Mucosa of stomach (tissue), 1 donor: ENCODE results near the gene PPP1R12B.
"Not testable (repeated sequence)": the region's sequence is repeated elsewhere in the genome, so short reads cannot be mapped to it uniquely, and the experiment has no call there.

Source experiments
- H3K27me3 ChIP-seq: one replicate; pipeline ENCODE4 v1.7.0; 2013; ENCODE audit warnings: mild to moderate bottlenecking, low read length; ENCODE audit not compliant: control insufficient read depth, insufficient read depth
- H3K36me3 ChIP-seq: one replicate; pipeline ENCODE4 v1.7.0; 2013; ENCODE audit warnings: low read length; ENCODE audit not compliant: control insufficient read depth, insufficient read depth
- H3K4me1 ChIP-seq: one replicate; pipeline ENCODE4 v1.7.0; 2013; ENCODE audit warnings: mild to moderate bottlenecking, low read length; ENCODE audit not compliant: control insufficient read depth, insufficient read depth
- H3K4me3 ChIP-seq: one replicate; pipeline ENCODE4 v1.7.0; 2013; ENCODE audit warnings: low read length
- H3K9ac ChIP-seq: one replicate; pipeline ENCODE4 v1.7.0; 2013; ENCODE audit warnings: mild to moderate bottlenecking, low read length, moderate library complexity
- H3K9me3 ChIP-seq: one replicate; pipeline ENCODE4 v1.7.0; 2013; ENCODE audit warnings: mild to moderate bottlenecking, low read length, moderate library complexity; ENCODE audit not compliant: control insufficient read depth
- donor health status: Pancreatic carcinoma.

The PPP1R12B gene

GRCh38 chr1:202517146-202517545 lies 168.6 kb downstream of the PPP1R12B start:
- not testable (repeated sequence) for H3K27me3 ChIP-seq, H3K4me3 ChIP-seq, H3K4me1 ChIP-seq

DNA sequence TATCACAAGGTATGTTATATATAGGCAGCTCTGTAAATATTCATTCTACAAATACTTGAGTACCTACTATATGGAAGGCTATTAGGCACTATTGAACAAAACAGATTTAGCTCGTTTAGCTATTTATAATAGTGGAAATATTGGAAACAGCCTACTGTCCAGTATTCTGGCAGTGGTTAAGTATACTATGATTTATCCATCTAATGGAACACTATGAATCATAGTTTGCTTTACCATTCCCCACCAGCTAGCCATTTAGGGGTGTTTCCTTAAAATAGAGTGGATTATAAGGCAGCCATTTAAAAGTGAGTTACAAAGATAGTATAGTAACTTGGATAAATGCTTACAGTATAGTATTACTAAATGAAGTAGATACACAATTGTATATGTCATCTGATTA lies 169.7 kb downstream of the PPP1R12B start:
- not testable (repeated sequence) for H3K9ac ChIP-seq, H3K4me3 ChIP-seq, H3K9me3 ChIP-seq, H3K36me3 ChIP-seq, H3K4me1 ChIP-seq, H3K27me3 ChIP-seq

More at GRCh38 chr1:202517146-202517545, 168.6 kb downstream of the PPP1R12B start:
- H3K9me3 ChIP-seq, H3K36me3 ChIP-seq, H3K9ac ChIP-seq: not testable (repeated sequence)

DNA sequence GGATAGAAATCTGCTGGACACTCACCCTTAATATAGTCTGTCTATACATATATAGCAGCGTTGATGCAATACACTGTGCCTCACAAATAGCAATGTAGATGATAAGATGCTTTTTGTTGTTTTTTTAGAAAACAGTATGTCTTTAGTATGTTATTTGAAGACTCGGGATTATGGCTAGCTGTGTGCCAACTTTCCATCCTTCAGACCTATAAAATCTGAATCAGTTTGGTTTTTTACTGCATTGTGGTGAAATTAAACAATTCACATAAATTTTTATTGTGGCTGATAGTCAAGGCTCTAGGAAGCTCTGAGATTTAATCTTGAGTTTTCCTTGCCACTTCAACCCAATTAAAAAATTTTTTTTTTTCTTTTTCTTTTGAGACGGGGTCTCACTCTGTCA lies 170.4 kb downstream of the PPP1R12B start:
- not testable (repeated sequence) for H3K9me3 ChIP-seq, H3K4me1 ChIP-seq, H3K4me3 ChIP-seq, H3K9ac ChIP-seq, H3K36me3 ChIP-seq, H3K27me3 ChIP-seq

DNA sequence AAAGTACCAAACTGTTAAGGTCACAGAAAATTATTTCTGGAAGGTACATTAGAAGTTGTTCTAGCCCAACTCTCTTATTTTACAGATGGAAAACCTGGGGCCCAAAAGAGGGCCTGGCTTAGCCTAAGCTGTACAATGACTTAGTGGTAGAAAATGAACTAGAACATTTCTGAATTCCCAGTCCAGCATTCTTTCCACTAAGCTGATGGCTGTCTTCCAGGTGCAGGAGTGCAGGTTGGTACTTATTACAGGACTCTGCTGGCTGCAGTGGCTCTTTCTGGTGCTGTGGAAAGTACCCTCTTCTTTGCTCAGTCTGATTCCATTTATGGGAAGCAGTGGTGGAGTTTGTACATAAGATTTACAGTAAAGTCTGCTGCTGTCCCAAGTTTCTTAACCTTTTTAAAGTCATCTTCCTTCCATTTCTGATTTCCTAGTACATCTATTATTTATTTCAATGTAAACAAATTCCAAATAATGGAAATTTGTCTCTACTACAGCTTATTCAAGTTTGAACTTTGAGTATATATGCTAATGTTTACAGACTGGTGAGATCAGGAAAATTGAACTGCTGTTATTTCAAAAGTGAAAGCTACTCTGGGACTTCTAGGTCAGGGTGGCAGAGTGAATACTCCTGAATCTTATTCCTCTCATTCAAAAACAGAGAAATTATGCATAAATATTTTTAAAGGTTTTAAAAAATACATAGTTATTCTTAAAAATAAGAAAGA lies 171.8 kb downstream of the PPP1R12B start:
- not testable (repeated sequence) for H3K36me3 ChIP-seq, H3K9ac ChIP-seq, H3K4me1 ChIP-seq, H3K27me3 ChIP-seq, H3K9me3 ChIP-seq, H3K4me3 ChIP-seq

- H3K36me3 ChIP-seq, H3K4me1 ChIP-seq, H3K9me3 ChIP-seq, H3K9ac ChIP-seq, H3K4me3 ChIP-seq, H3K27me3 ChIP-seq: not testable (repeated sequence)
These were observed 172.3 kb downstream of the PPP1R12B start for GRCh38 chr1:202520857-202521216.

- not testable (repeated sequence) for H3K36me3 ChIP-seq, H3K27me3 ChIP-seq, H3K9ac ChIP-seq, H3K4me1 ChIP-seq, H3K9me3 ChIP-seq, H3K4me3 ChIP-seq
These were observed 173.0 kb downstream of the PPP1R12B start for GRCh38 chr1:202521484-202521883.

DNA sequence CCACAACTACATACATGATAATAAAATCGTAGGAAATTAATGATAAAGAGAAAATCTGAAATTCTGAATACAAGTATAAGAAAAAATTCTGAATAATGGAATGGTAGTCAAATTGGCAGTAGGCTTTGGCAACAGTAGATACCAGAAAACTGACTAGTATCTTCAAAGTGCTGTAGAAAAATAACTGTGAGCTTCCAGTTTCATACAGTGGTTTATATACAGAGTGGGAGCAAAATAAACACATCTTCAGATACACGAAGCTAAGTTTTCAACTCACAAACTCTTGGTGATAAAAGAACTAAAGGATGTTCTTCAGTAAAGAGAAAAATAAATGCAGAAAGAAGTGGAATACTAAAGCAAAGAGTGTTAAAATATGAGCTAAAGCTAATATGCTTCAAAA lies 173.4 kb downstream of the PPP1R12B start:
- Histone ChIP-seq H3K27me3 (no peaks in the 10 kb centered on the region), H3K9me3 (no peaks in the 10 kb centered on the region), H3K4me1 (no peaks in the 10 kb centered on the region), H3K9ac (no peak overlapping the region), H3K36me3 (no peaks in the 10 kb centered on the region), H3K4me3 (no peak overlapping the region)

DNA sequence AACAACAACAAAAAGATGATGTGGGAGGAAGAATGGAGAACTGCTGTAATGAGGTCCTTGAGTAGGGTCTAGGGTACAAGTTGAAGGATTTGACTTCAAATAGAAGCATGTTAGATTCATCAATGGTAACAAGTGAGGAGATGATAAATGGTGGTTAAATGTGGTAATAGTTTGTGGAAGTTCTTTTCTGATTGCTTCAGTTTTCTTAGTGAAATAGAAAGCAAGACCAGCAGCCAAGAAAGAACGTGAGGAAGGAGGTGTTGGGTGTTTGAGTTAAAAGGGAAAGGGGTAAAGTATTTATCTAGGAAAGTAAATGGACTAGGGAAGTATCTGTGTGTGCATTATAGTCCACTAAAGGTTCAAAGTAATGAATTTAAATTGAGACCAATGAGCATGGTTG lies 177.6 kb downstream of the PPP1R12B start:
- H3K27me3 ChIP-seq, H3K36me3 ChIP-seq, H3K9me3 ChIP-seq, H3K4me3 ChIP-seq, H3K4me1 ChIP-seq, H3K9ac ChIP-seq: not testable (repeated sequence)

GRCh38 chr1:202528096-202528722 lies 179.7 kb downstream of the PPP1R12B start:
- not testable (repeated sequence) for H3K9ac ChIP-seq

GRCh38 chr1:202530686-202531085 lies 182.2 kb downstream of the PPP1R12B start:
- not testable (repeated sequence) for H3K4me3 ChIP-seq, H3K4me1 ChIP-seq, H3K9ac ChIP-seq, H3K36me3 ChIP-seq, H3K27me3 ChIP-seq, H3K9me3 ChIP-seq

More at GRCh38 chr1:202528096-202528722, 179.7 kb downstream of the PPP1R12B start:
- H3K4me1 ChIP-seq, H3K9me3 ChIP-seq, H3K4me3 ChIP-seq, H3K36me3 ChIP-seq, H3K27me3 ChIP-seq: not testable (repeated sequence)

DNA sequence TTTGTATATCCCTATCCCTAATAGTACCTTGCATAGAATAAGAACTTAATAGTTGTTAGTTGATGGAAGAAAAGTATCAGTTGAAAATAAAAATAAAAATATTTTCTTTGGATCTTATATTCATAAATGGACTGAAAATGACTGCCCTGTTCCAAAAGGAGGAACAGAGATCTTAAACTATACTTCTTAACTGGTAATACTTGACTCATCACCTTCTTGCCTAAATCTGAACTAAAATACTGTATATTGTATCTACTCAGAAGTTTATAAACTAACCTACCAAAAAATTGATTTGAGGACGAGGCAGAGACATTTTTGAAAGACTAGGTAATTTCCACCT lies 182.9 kb downstream of the PPP1R12B start:
- H3K9me3 ChIP-seq, result no peaks in the 10 kb centered on the region
- H3K4me3 ChIP-seq, result no peak overlapping the region
- H3K9ac ChIP-seq, result no peak overlapping the region
- H3K4me1 ChIP-seq, result no peaks in the 10 kb centered on the region
- no peaks in the 10 kb centered on the region for H3K36me3 ChIP-seq
- no peaks in the 10 kb centered on the region for H3K27me3 ChIP-seq

DNA sequence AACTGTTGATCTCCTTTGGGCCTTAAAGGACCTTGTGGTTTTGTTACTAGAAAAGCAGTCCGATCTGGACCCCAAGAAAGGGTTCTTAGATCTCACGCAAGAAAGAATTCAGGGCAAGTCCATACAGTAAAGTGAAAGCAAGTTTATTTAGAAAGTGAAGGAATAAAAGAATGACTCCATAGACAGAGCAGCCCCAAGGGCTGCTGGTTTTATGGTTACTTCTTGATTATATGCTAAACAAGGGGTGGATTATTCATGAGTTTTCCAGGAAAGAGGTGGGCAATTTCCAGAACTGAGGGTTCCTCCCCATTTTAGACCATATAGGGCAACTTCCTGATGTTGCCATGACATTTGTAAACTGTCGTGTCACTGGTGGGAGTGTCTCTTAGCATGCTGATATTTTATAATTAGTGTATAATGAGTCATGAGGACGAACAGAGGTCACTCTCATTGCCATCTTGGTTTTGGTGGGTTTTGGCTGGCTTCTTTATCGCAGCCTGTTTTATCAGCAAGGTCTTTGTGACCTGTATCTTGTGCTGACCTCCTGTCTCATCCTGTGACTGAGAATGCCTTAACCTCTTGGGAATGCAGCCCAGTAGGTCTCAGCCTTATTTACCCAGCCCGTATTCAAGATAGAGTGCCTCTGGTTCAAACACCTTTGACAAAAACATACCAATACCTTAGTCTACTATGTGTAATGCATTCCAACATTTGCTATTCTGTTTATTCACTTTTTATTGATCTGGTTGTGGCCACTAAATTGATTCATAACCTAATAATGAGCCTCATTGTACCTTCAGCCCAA lies 183.5 kb downstream of the PPP1R12B start:
- not testable (repeated sequence) for H3K9me3 ChIP-seq, H3K4me3 ChIP-seq, H3K4me1 ChIP-seq, H3K27me3 ChIP-seq, H3K36me3 ChIP-seq, H3K9ac ChIP-seq
